Measurements from ENCODE around the gene ARHGAP18. TPM values are rescaled to one million over a fixed set of nuclear protein-coding genes. Genes with fewer than 3 reads are reported as not detected.

The ARHGAP18 gene
- total and polyA plus RNA-seq, 2 experiments from 2014 or later = 4.3 to 5.0 TPM

- Mint-ChIP-seq H3K27me3 (ENCODE audit: insufficient read depth, low read depth, poor library complexity) (peaks cover 3% of the 10 kb centered on the region), H3K9me3 (no peaks in the 10 kb centered on the region), H3K36me3 (ENCODE audit: low read depth) (no peaks in the 10 kb centered on the region)
Measured at GRCh38 chr6:129657483-129657882, 52.5 kb downstream of the ARHGAP18 start.

More at GRCh38 chr6:129657483-129657882, 52.5 kb downstream of the ARHGAP18 start:
- no peaks in the 10 kb centered on the region for H4K20me1 ChIP-seq (replicated peaks; ENCODE audit: insufficient read depth)
- Mint-ChIP-seq H3K4me1 (peaks cover 8% of the 10 kb centered on the region), H3K4me3 (no peak overlapping the region), H3K27ac (no peak overlapping the region)
- H2AFZ ChIP-seq = no peak overlapping the region
- H3F3A ChIP-seq (replicated peaks; ENCODE audit: low read depth) = no peaks in the 10 kb centered on the region
- H3K36me3 ChIP-seq (ENCODE audit: insufficient read depth) = no peaks in the 10 kb centered on the region
- TF ChIP-seq ZNF331 (CRISPR knock-in tag; IDR thresholded peaks at IDR 0.05; ENCODE audit: low read depth) (no peak), JUNB (IDR thresholded peaks at IDR 0.05; ENCODE audit: unreplicated experiment) (no peak), EZH2 (IDR thresholded peaks at IDR 0.05; ENCODE audit: low read depth, unreplicated experiment) (no peak), ZNF114 (CRISPR knock-in tag; IDR thresholded peaks at IDR 0.05) (no peak), NANOG (IDR thresholded peaks at IDR 0.05; ENCODE audit: borderline replicate concordance) (no peak), STAT1 (IDR thresholded peaks at IDR 0.05; ENCODE audit: unreplicated experiment) (no peak), EZH2phosphoT487 (IDR thresholded peaks at IDR 0.05; ENCODE audit: unreplicated experiment) (no peak), CREB1 (CRISPR knock-in tag; IDR thresholded peaks at IDR 0.05; ENCODE audit: low read depth) (no peak), POLR2AphosphoS5 (IDR thresholded peaks at IDR 0.05; ENCODE audit: low read depth) (no peak)
- TF ChIP-seq, protein P1, sequence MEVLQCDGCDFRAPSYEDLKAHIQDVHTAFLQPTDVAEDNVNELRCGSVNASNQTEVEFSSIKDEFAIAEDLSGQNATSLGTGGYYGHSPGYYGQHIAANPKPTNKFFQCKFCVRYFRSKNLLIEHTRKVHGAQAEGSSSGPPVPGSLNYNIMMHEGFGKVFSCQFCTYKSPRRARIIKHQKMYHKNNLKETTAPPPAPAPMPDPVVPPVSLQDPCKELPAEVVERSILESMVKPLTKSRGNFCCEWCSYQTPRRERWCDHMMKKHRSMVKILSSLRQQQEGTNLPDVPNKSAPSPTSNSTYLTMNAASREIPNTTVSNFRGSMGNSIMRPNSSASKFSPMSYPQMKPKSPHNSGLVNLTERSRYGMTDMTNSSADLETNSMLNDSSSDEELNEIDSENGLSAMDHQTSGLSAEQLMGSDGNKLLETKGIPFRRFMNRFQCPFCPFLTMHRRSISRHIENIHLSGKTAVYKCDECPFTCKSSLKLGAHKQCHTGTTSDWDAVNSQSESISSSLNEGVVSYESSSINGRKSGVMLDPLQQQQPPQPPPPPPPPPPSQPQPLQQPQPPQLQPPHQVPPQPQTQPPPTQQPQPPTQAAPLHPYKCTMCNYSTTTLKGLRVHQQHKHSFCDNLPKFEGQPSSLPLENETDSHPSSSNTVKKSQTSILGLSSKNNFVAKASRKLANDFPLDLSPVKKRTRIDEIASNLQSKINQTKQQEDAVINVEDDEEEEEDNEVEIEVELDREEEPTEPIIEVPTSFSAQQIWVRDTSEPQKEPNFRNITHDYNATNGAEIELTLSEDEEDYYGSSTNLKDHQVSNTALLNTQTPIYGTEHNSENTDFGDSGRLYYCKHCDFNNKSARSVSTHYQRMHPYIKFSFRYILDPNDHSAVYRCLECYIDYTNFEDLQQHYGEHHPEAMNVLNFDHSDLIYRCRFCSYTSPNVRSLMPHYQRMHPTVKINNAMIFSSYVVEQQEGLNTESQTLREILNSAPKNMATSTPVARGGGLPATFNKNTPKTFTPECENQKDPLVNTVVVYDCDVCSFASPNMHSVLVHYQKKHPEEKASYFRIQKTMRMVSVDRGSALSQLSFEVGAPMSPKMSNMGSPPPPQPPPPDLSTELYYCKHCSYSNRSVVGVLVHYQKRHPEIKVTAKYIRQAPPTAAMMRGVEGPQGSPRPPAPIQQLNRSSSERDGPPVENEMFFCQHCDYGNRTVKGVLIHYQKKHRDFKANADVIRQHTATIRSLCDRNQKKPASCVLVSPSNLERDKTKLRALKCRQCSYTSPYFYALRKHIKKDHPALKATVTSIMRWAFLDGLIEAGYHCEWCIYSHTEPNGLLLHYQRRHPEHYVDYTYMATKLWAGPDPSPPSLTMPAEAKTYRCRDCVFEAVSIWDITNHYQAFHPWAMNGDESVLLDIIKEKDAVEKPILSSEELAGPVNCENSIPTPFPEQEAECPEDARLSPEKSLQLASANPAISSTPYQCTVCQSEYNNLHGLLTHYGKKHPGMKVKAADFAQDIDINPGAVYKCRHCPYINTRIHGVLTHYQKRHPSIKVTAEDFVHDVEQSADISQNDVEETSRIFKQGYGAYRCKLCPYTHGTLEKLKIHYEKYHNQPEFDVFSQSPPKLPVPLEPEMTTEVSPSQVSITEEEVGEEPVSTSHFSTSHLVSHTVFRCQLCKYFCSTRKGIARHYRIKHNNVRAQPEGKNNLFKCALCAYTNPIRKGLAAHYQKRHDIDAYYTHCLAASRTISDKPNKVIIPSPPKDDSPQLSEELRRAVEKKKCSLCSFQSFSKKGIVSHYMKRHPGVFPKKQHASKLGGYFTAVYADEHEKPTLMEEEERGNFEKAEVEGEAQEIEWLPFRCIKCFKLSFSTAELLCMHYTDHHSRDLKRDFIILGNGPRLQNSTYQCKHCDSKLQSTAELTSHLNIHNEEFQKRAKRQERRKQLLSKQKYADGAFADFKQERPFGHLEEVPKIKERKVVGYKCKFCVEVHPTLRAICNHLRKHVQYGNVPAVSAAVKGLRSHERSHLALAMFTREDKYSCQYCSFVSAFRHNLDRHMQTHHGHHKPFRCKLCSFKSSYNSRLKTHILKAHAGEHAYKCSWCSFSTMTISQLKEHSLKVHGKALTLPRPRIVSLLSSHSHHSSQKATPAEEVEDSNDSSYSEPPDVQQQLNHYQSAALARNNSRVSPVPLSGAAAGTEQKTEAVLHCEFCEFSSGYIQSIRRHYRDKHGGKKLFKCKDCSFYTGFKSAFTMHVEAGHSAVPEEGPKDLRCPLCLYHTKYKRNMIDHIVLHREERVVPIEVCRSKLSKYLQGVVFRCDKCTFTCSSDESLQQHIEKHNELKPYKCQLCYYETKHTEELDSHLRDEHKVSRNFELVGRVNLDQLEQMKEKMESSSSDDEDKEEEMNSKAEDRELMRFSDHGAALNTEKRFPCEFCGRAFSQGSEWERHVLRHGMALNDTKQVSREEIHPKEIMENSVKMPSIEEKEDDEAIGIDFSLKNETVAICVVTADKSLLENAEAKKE (CRISPR knock-in tag; IDR thresholded peaks at IDR 0.05) = no peak
- TF ChIP-seq, protein P2, sequence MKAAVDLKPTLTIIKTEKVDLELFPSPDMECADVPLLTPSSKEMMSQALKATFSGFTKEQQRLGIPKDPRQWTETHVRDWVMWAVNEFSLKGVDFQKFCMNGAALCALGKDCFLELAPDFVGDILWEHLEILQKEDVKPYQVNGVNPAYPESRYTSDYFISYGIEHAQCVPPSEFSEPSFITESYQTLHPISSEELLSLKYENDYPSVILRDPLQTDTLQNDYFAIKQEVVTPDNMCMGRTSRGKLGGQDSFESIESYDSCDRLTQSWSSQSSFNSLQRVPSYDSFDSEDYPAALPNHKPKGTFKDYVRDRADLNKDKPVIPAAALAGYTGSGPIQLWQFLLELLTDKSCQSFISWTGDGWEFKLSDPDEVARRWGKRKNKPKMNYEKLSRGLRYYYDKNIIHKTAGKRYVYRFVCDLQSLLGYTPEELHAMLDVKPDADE (IDR thresholded peaks at IDR 0.05) = no peak
- TF ChIP-seq, protein P3, sequence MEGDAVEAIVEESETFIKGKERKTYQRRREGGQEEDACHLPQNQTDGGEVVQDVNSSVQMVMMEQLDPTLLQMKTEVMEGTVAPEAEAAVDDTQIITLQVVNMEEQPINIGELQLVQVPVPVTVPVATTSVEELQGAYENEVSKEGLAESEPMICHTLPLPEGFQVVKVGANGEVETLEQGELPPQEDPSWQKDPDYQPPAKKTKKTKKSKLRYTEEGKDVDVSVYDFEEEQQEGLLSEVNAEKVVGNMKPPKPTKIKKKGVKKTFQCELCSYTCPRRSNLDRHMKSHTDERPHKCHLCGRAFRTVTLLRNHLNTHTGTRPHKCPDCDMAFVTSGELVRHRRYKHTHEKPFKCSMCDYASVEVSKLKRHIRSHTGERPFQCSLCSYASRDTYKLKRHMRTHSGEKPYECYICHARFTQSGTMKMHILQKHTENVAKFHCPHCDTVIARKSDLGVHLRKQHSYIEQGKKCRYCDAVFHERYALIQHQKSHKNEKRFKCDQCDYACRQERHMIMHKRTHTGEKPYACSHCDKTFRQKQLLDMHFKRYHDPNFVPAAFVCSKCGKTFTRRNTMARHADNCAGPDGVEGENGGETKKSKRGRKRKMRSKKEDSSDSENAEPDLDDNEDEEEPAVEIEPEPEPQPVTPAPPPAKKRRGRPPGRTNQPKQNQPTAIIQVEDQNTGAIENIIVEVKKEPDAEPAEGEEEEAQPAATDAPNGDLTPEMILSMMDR (conservative IDR thresholded peaks at IDR 0.05; ENCODE audit: low read depth in 2 of 2) = no peak
- TF ChIP-seq, protein P4, sequence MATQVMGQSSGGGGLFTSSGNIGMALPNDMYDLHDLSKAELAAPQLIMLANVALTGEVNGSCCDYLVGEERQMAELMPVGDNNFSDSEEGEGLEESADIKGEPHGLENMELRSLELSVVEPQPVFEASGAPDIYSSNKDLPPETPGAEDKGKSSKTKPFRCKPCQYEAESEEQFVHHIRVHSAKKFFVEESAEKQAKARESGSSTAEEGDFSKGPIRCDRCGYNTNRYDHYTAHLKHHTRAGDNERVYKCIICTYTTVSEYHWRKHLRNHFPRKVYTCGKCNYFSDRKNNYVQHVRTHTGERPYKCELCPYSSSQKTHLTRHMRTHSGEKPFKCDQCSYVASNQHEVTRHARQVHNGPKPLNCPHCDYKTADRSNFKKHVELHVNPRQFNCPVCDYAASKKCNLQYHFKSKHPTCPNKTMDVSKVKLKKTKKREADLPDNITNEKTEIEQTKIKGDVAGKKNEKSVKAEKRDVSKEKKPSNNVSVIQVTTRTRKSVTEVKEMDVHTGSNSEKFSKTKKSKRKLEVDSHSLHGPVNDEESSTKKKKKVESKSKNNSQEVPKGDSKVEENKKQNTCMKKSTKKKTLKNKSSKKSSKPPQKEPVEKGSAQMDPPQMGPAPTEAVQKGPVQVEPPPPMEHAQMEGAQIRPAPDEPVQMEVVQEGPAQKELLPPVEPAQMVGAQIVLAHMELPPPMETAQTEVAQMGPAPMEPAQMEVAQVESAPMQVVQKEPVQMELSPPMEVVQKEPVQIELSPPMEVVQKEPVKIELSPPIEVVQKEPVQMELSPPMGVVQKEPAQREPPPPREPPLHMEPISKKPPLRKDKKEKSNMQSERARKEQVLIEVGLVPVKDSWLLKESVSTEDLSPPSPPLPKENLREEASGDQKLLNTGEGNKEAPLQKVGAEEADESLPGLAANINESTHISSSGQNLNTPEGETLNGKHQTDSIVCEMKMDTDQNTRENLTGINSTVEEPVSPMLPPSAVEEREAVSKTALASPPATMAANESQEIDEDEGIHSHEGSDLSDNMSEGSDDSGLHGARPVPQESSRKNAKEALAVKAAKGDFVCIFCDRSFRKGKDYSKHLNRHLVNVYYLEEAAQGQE (IDR thresholded peaks at IDR 0.05; ENCODE audit: unreplicated experiment) = no peak
- no peak overlapping the region for H3K27ac ChIP-seq (ENCODE audit: low read depth)
- no peak overlapping the region for H3K4me3 ChIP-seq
- ATAC-seq = no peak
- H3K27me3 ChIP-seq (ENCODE audit: insufficient read depth) = no peaks in the 10 kb centered on the region
- H3K4me2 ChIP-seq = no peak overlapping the region
- H3K9me2 ChIP-seq (ENCODE audit: insufficient read depth) = 0 out of 2 replicates have a peak, but pooled peaks cover 3% of the 10 kb centered on the region
- no peaks in the 10 kb centered on the region for H3K79me2 ChIP-seq (replicated peaks; ENCODE audit: insufficient read depth)
- no peaks in the 10 kb centered on the region for H3K4me1 ChIP-seq (ENCODE audit: insufficient read depth)
- no peak for DNase-seq (ENCODE audit: low spot score)
